Measurements from ENCODE around the gene PELI3.

The PELI3 gene

GRCh38 chr11:66475349-66476172, 8.9 kb downstream of the PELI3 start:
- no peak for DNase-seq (ENCODE audit: low read depth)

- no peak for DNase-seq (ENCODE audit: low read depth)
Measured at GRCh38 chr11:66476173-66476840, 9.6 kb downstream of the PELI3 start.

- no peak for DNase-seq (ENCODE audit: low read depth)
Measured at GRCh38 chr11:66476841-66477251, 10.1 kb downstream of the PELI3 start.

GRCh38 chr11:66477263-66478201, 10.8 kb downstream of the PELI3 start:
- no peak for DNase-seq (ENCODE audit: low read depth)

- DNase-seq (ENCODE audit: low read depth) = no peak
Measured at GRCh38 chr11:66478729-66479393, 12.2 kb downstream of the PELI3 start.

GRCh38 chr11:66479394-66480116, 12.8 kb downstream of the PELI3 start:
- peak; percentile 22 for DNase-seq (ENCODE audit: low read depth)

GRCh38 chr11:66480117-66480938, 13.6 kb downstream of the PELI3 start, which contains the start of gene DPP3:
DPP3 (plus strand) TSS chr11:66480434; CDS start chr11:66482201, 1,767 bp downstream.
- DNase-seq (ENCODE audit: low read depth) = peak; percentile 92

- DNase-seq (ENCODE audit: low read depth) = no peak
Measured at GRCh38 chr11:66484806-66485380, 18.2 kb downstream of the PELI3 start.

GRCh38 chr11:66488957-66489356, 22.3 kb downstream of the PELI3 start:
- no peak for DNase-seq (ENCODE audit: low read depth)

GRCh38 chr11:66489636-66490035, 22.9 kb downstream of the PELI3 start:
- DNase-seq (ENCODE audit: low read depth) = no peak

- DNase-seq (ENCODE audit: low read depth) = no peak
Measured at GRCh38 chr11:66491315-66491935, 24.7 kb downstream of the PELI3 start.

GRCh38 chr11:66492161-66492865, 25.6 kb downstream of the PELI3 start:
- no peak for DNase-seq (ENCODE audit: low read depth)

GRCh38 chr11:66493130-66493529, 26.4 kb downstream of the PELI3 start:
- no peak for DNase-seq (ENCODE audit: low read depth)

GRCh38 chr11:66494458-66494857, 27.8 kb downstream of the PELI3 start:
- DNase-seq (ENCODE audit: low read depth) = no peak

- DNase-seq (ENCODE audit: low read depth) = no peak
Measured at GRCh38 chr11:66494935-66495334, 28.2 kb downstream of the PELI3 start.

- DNase-seq (ENCODE audit: low read depth) = no peak
Measured at GRCh38 chr11:66495401-66495854, 28.7 kb downstream of the PELI3 start.

GRCh38 chr11:66497206-66497605, 30.5 kb downstream of the PELI3 start:
- DNase-seq (ENCODE audit: low read depth) = no peak

- no peak for DNase-seq (ENCODE audit: low read depth)
Measured at GRCh38 chr11:66498506-66498905, 31.8 kb downstream of the PELI3 start.

Data from fibroblast of the conjunctiva (primary cell).